Measurements from ENCODE around the gene FLAD1. TPM values are rescaled to one million over a fixed set of nuclear protein-coding genes. Genes with fewer than 3 reads are reported as not detected.

FLAD1 gene
- polyA plus RNA-seq, 2 of the 4 experiments (the other 2 are of a cell fraction) = 34.1 to 43.5 TPM

GRCh38 chr1:154967331-154967950 is 15.7 kb upstream of the FLAD1 start (continued):
- TF ChIP-seq ZFP36 (IDR thresholded peaks at IDR 0.05; ENCODE audit: borderline replicate concordance, partially characterized antibody) (no peak), JUNB (IDR thresholded peaks at IDR 0.05) (no peak), USF2 (IDR thresholded peaks at IDR 0.05) (no peak), BHLHE40 (IDR thresholded peaks at IDR 0.05; ENCODE audit: low read depth, low read length) (no peak), ATOH8 (CRISPR knock-in tag; IDR thresholded peaks at IDR 0.05; ENCODE audit: low read depth) (no peak)

GRCh38 chr1:154968731-154969130 is 14.4 kb upstream of the FLAD1 start:
- 100% methylated on average over 1 of the region's 3 CpGs for WGBS (ENCODE audit: missing lambda C conversion rate)
- Histone ChIP-seq H3K4me3 (peak overlapping the region; percentile 65), H3K4me2 (peak overlapping the region; percentile 99), H3K9me3 (no peaks in the 10 kb centered on the region), H3K27ac (peak overlapping the region; percentile 98 to 100), H3K4me1 (peaks cover 41% of the 10 kb centered on the region)
- POLR2A ChIA-PET = no interaction called here
- no peak for FAIRE-seq
- TF ChIP-seq ZFP36 (IDR thresholded peaks at IDR 0.05; ENCODE audit: borderline replicate concordance, partially characterized antibody) (no peak), KDM1A (IDR thresholded peaks at IDR 0.05; ENCODE audit: low read depth) (no peak), POLR2AphosphoS2 (conservative IDR thresholded peaks at IDR 0.05; ENCODE audit: low read length) (no peak), PBX3 (IDR thresholded peaks at IDR 0.05) (no peak), ZC3H11A (IDR thresholded peaks at IDR 0.05) (no peak), MAFK (IDR thresholded peaks at IDR 0.05; ENCODE audit: partially characterized antibody) (no peak), RARB (CRISPR knock-in tag; IDR thresholded peaks at IDR 0.05) (no peak), RFX5 (IDR thresholded peaks at IDR 0.05) (no peak), PHF8 (IDR thresholded peaks at IDR 0.05; ENCODE audit: borderline replicate concordance, low read depth) (no peak), MYC (IDR thresholded peaks at IDR 0.05; ENCODE audit: borderline replicate concordance, low read length) (no peak), CHD4 (IDR thresholded peaks at IDR 0.05; ENCODE audit: borderline replicate concordance) (no peak), EP300 (IDR thresholded peaks at IDR 0.05) (no peak), HDAC2 (IDR thresholded peaks at IDR 0.05) (no peak), EHF (CRISPR knock-in tag; IDR thresholded peaks at IDR 0.05) (no peak), RCOR1 (IDR thresholded peaks at IDR 0.05; ENCODE audit: low read depth, low read length) (no peak), CEBPB (IDR thresholded peaks at IDR 0.05) (no peak), SREBF2 (IDR thresholded peaks at IDR 0.05) (no peak), NPAS2 (CRISPR knock-in tag; IDR thresholded peaks at IDR 0.05; ENCODE audit: borderline replicate concordance) (no peak), MAX (IDR thresholded peaks at IDR 0.05) (no peak), TP53 (CRISPR knock-in tag; IDR thresholded peaks at IDR 0.05) (no peak)
- CTCF ChIA-PET = no interaction called here
- DNase-seq (ENCODE audit: low read depth in 1 of 2, low spot score in 1 of 2) = no peak
- ATAC-seq = no peak

GRCh38 chr1:154969246-154969645 is 13.9 kb upstream of the FLAD1 start:
- H3K27ac ChIP-seq = peak overlapping the region; percentile 98 to 100
- H3K9me3 ChIP-seq = no peaks in the 10 kb centered on the region
- peak overlapping the region; percentile 99 for H3K4me2 ChIP-seq
- ATAC-seq (no peak), DNase-seq (ENCODE audit: low read depth in 1 of 2, low spot score in 1 of 2) (no peak), FAIRE-seq (no peak)
- ChIA-PET POLR2A (interaction anchor here (0.9 to 2.2 kb wide), 3 partner anchors 33 to 88 kb away, joined by 3 to 11 read pairs (median 7); partner anchors contain the start of gene PMVK), CTCF (no interaction called here)
- no peak for TF ChIP-seq SREBF2 (IDR thresholded peaks at IDR 0.05)
- no peak for TF ChIP-seq HOXB13 (CRISPR knock-in tag; IDR thresholded peaks at IDR 0.05; ENCODE audit: low read depth)
- TF ChIP-seq HES2 (IDR thresholded peaks at IDR 0.05) = no peak
- TF ChIP-seq BHLHE40 (IDR thresholded peaks at IDR 0.05; ENCODE audit: low read depth, low read length) = no peak
- no peak for TF ChIP-seq CEBPB (IDR thresholded peaks at IDR 0.05)
- TF ChIP-seq USF2 (IDR thresholded peaks at IDR 0.05) = no peak
- TF ChIP-seq NPAS2 (CRISPR knock-in tag; IDR thresholded peaks at IDR 0.05; ENCODE audit: borderline replicate concordance) = no peak
- no peak; the same call in 1 of the 2 replicates for TF ChIP-seq POLR2A (IDR thresholded peaks at IDR 0.05; ENCODE audit: low read length)
- TF ChIP-seq ZSCAN20 (CRISPR knock-in tag; IDR thresholded peaks at IDR 0.05) = no peak
- TF ChIP-seq RAD21 (conservative IDR thresholded peaks at IDR 0.05 in 1 of 2, IDR thresholded peaks at IDR 0.05 in 1 of 2) = no peak
- TF ChIP-seq ZC3H11A (IDR thresholded peaks at IDR 0.05) = no peak
- no peak for TF ChIP-seq FOSL2 (IDR thresholded peaks at IDR 0.05)
- TF ChIP-seq FOSL2 (CRISPR knock-in tag; IDR thresholded peaks at IDR 0.05) = no peak
- TF ChIP-seq CBX2 (IDR thresholded peaks at IDR 0.05; ENCODE audit: borderline replicate concordance, low read depth) = no peak
- no peak for TF ChIP-seq KDM5A (IDR thresholded peaks at IDR 0.05)
- no peak for TF ChIP-seq EHMT2 (IDR thresholded peaks at IDR 0.05; ENCODE audit: low read depth)
- no peak for TF ChIP-seq EHF (CRISPR knock-in tag; IDR thresholded peaks at IDR 0.05)
- TF ChIP-seq SMC3 (IDR thresholded peaks at IDR 0.05) = no peak
- H3K4me1 ChIP-seq = peaks cover 41% of the 10 kb centered on the region
- 27% methylated on average over 4 of the region's 5 CpGs for WGBS (ENCODE audit: missing lambda C conversion rate)
- peak overlapping the region; percentile 65 for H3K4me3 ChIP-seq
